ENCODE results near the gene ZMIZ1. TPM values are rescaled to one million over a fixed set of nuclear protein-coding genes. Genes with fewer than 3 reads are reported as not detected.

ZMIZ1 gene
- total and polyA plus RNA-seq, 4 donors, result 18.3 to 80.2 (median 42.6) TPM

DNA sequence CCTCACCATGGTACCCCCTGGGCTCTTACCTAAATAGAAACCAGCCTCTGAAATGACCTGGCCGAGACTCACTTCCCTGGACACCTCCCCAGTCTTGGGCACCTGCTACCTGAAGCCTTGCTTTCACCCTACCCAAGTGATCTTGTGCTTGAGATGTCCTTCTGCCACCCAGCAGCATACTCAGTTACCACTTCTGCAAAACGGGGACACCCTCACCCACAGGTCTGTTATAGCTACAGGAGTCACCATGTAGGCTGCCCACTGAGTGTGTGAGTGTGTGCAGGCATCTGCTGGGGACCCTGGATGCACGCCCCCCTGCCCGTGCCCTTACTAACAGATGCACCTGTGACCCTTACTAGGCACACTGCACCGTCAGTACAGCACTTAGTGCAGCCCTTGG, 183.7 kb downstream of the ZMIZ1 start:
- Histone ChIP-seq H3K4me1 (ENCODE audit: control insufficient read depth in 5 of 5, insufficient read depth in 5 of 5, low read length in 5 of 5) (peaks cover 0 to 33% (median 5%) of the 10 kb centered on the region in 5 donors), H3K27me3 (ENCODE audit: control insufficient read depth in 3 of 3, insufficient read depth in 3 of 3, low read length in 2 of 3) (no peaks in the 10 kb centered on the region), H3K9ac (ENCODE audit: insufficient read depth in 1 of 2, low read length in 2 of 2) (no peak overlapping the region), H3K9me3 (ENCODE audit: control insufficient read depth in 4 of 4, insufficient read depth in 3 of 4, low read length in 3 of 4) (no peaks in the 10 kb centered on the region), H3K27ac (ENCODE audit: low read depth in 1 of 2, low read length in 1 of 2) (peak overlapping the region in 1 of 2 donors; percentile 4), H3K36me3 (ENCODE audit: control insufficient read depth in 4 of 4, insufficient read depth in 4 of 4, low read length in 4 of 4) (peaks cover 0 to 16% (median 0%) of the 10 kb centered on the region in 4 donors), H3K4me3 (no peak overlapping the region)
- DNase-seq (no peak), ATAC-seq (ENCODE audit: insufficient read depth, low FRiP score) (no peak)
- WGBS, 2 donors, result 83% methylated on average over 5 of the region's 5 CpGs
- TF ChIP-seq, protein P1, sequence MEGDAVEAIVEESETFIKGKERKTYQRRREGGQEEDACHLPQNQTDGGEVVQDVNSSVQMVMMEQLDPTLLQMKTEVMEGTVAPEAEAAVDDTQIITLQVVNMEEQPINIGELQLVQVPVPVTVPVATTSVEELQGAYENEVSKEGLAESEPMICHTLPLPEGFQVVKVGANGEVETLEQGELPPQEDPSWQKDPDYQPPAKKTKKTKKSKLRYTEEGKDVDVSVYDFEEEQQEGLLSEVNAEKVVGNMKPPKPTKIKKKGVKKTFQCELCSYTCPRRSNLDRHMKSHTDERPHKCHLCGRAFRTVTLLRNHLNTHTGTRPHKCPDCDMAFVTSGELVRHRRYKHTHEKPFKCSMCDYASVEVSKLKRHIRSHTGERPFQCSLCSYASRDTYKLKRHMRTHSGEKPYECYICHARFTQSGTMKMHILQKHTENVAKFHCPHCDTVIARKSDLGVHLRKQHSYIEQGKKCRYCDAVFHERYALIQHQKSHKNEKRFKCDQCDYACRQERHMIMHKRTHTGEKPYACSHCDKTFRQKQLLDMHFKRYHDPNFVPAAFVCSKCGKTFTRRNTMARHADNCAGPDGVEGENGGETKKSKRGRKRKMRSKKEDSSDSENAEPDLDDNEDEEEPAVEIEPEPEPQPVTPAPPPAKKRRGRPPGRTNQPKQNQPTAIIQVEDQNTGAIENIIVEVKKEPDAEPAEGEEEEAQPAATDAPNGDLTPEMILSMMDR (IDR thresholded peaks at IDR 0.05; ENCODE audit: control extremely low read depth, extremely low read depth), result no peak

- H3K4me3 ChIP-seq, result no peak overlapping the region
- no peaks in the 10 kb centered on the region for H3K27me3 ChIP-seq (ENCODE audit: control insufficient read depth in 3 of 3, insufficient read depth in 3 of 3, low read length in 2 of 3)
- TF ChIP-seq, protein P1 (IDR thresholded peaks at IDR 0.05; ENCODE audit: control extremely low read depth, extremely low read depth), result no peak
- no peak overlapping the region for H3K27ac ChIP-seq (ENCODE audit: low read depth in 1 of 2, low read length in 1 of 2)
- ATAC-seq (ENCODE audit: insufficient read depth, low FRiP score) (no peak), DNase-seq (no peak)
- H3K9ac ChIP-seq (ENCODE audit: insufficient read depth in 1 of 2, low read length in 2 of 2), result no peak overlapping the region
- peaks cover 0 to 31% (median 4%) of the 10 kb centered on the region in 5 donors for H3K4me1 ChIP-seq (ENCODE audit: control insufficient read depth in 5 of 5, insufficient read depth in 5 of 5, low read length in 5 of 5)
- 85 to 88% methylated on average over 4 of the region's 4 CpGs for WGBS, 2 donors
- H3K9me3 ChIP-seq (ENCODE audit: control insufficient read depth in 4 of 4, insufficient read depth in 3 of 4, low read length in 3 of 4), result no peaks in the 10 kb centered on the region
- peaks cover 0 to 16% (median 0%) of the 10 kb centered on the region in 4 donors for H3K36me3 ChIP-seq (ENCODE audit: control insufficient read depth in 4 of 4, insufficient read depth in 4 of 4, low read length in 4 of 4)
Observed at GRCh38 chr10:79252971-79253370, 184.2 kb downstream of the ZMIZ1 start.

- H3K9ac ChIP-seq (ENCODE audit: insufficient read depth in 1 of 2, low read length in 2 of 2), result no peak overlapping the region
- no peaks in the 10 kb centered on the region for H3K9me3 ChIP-seq (ENCODE audit: control insufficient read depth in 4 of 4, insufficient read depth in 3 of 4, low read length in 3 of 4)
- no peak overlapping the region for H3K4me3 ChIP-seq
- DNase-seq (no peak), ATAC-seq (ENCODE audit: insufficient read depth, low FRiP score) (no peak)
- peaks cover 0 to 16% (median 1%) of the 10 kb centered on the region in 4 donors for H3K36me3 ChIP-seq (ENCODE audit: control insufficient read depth in 4 of 4, insufficient read depth in 4 of 4, low read length in 4 of 4)
- no peaks in the 10 kb centered on the region for H3K27me3 ChIP-seq (ENCODE audit: control insufficient read depth in 3 of 3, insufficient read depth in 3 of 3, low read length in 2 of 3)
- 90 to 92% methylated on average over 3 of the region's 3 CpGs for WGBS, 2 donors
- TF ChIP-seq, protein P1 (IDR thresholded peaks at IDR 0.05; ENCODE audit: control extremely low read depth, extremely low read depth), result no peak
- H3K4me1 ChIP-seq (ENCODE audit: control insufficient read depth in 5 of 5, insufficient read depth in 5 of 5, low read length in 5 of 5), result peaks cover 0 to 27% (median 8%) of the 10 kb centered on the region in 5 donors
- H3K27ac ChIP-seq (ENCODE audit: low read depth in 1 of 2, low read length in 1 of 2), result no peak overlapping the region
Observed at GRCh38 chr10:79253704-79254103, 184.9 kb downstream of the ZMIZ1 start.

Measured in lung (tissue), 12 donors.